Lower leg skin (tissue), 4 donors: ENCODE results near the gene RPTOR. TPM values are rescaled to one million over a fixed set of nuclear protein-coding genes. Genes with fewer than 3 reads are reported as not detected.

Experiments
- DNase-seq, 2 donors: peaks; one replicate each; pipeline ENCODE4 v3.0.0-alpha.2; 2019; ENCODE audit warnings: low spot score in 2 of 2
- H3K4me3 ChIP-seq: fragments of 200-600 bp; sonication (generic); 2 replicates; pipeline ENCODE4 v1.5.1; 2017; ENCODE audit warnings: mild to moderate bottlenecking, low read depth; ENCODE audit not compliant: poor library complexity, severe bottlenecking
- CTCF ChIP-seq, 3 donors: fragments of 450-650 bp; IDR thresholded peaks; one replicate each; pipeline ENCODE4 v1.5.1; 2016; ENCODE audit warnings: antibody characterized with exemption in 3 of 3, mild to moderate bottlenecking in 3 of 3, moderate library complexity in 2 of 3
- POLR2A ChIP-seq, 2 donors: fragments of 450-650 bp; IDR thresholded peaks; one replicate each; pipeline ENCODE4 v1.6.1; 2016 to 2017; ENCODE audit warnings: antibody characterized with exemption in 2 of 2, mild to moderate bottlenecking in 1 of 2, moderate library complexity in 1 of 2
- WGBS, 2 donors: methylation state at CpG; one replicate each; pipeline ENCODE4 v1.1.5; 2018; 5-methylcytosine and 5-hydroxymethylcytosine counted together
- intact Hi-C: fragments of 100-400 bp; cut with DNase I; formaldehyde crosslinking; loops from one replicate; pipeline ENCODE4 v1.15.0; 2023; ENCODE audit warnings: low total_unique reads
- total RNA-seq, 4 donors: library from RNA; depleted of rRNA; stranded (reverse); fragments of >200 nt; gene quantifications; one replicate each; pipeline ENCODE4 v1.1.0, GENCODE V29; 2016

The RPTOR gene
- total RNA-seq, 4 donors from 2014 or later, result 30.7 to 68.2 (median 39.8) TPM

- intact Hi-C loops, result no loop called here
- TF ChIP-seq POLR2A (IDR thresholded peaks at IDR 0.05), result no peak
- no peak for TF ChIP-seq CTCF (IDR thresholded peaks at IDR 0.05)
- WGBS, 2 donors, result 65 to 72% methylated on average over 12 of the region's 12 CpGs
Observed at GRCh38 chr17:80632046-80632581, 87.5 kb downstream of the RPTOR start.

GRCh38 chr17:80633207-80633606 lies 88.6 kb downstream of the RPTOR start:
- no peak for DNase-seq
- TF ChIP-seq CTCF (IDR thresholded peaks at IDR 0.05) (no peak), POLR2A (IDR thresholded peaks at IDR 0.05) (no peak)
- 94 to 95% methylated on average over 19 of the region's 19 CpGs for WGBS, 2 donors
- intact Hi-C loops, result no loop called here
- H3K4me3 ChIP-seq, result no peak overlapping the region

More at GRCh38 chr17:80632046-80632581, 87.5 kb downstream of the RPTOR start:
- peak in 1 of 2 donors; percentile 59 for DNase-seq
- no peak overlapping the region for H3K4me3 ChIP-seq

- DNase-seq, result no peak
- H3K4me3 ChIP-seq, result no peak overlapping the region
- TF ChIP-seq CTCF (IDR thresholded peaks at IDR 0.05) (no peak), POLR2A (IDR thresholded peaks at IDR 0.05) (no peak)
- intact Hi-C loops, result no loop called here
- 86 to 91% methylated on average over 23 to 24 of the region's 24 CpGs for WGBS, 2 donors
Observed at GRCh38 chr17:80633994-80634566, 89.4 kb downstream of the RPTOR start.

- intact Hi-C loops, result no loop called here
- TF ChIP-seq POLR2A (IDR thresholded peaks at IDR 0.05) (no peak), CTCF (IDR thresholded peaks at IDR 0.05) (no peak)
- DNase-seq, result no peak
- WGBS, 2 donors, result 92 to 93% methylated on average over 20 of the region's 20 CpGs
- H3K4me3 ChIP-seq, result no peak overlapping the region
Observed at GRCh38 chr17:80636361-80637018, 91.9 kb downstream of the RPTOR start.

GRCh38 chr17:80637048-80637781 lies 92.6 kb downstream of the RPTOR start:
- TF ChIP-seq CTCF (IDR thresholded peaks at IDR 0.05), result no peak
- no peak for TF ChIP-seq POLR2A (IDR thresholded peaks at IDR 0.05)
- intact Hi-C loops, result no loop called here
- DNase-seq, result no peak
- no peak overlapping the region for H3K4me3 ChIP-seq
- WGBS, 2 donors, result 77 to 80% methylated on average over 17 of the region's 17 CpGs
